Measurements from ENCODE around the gene FUT9.

The FUT9 gene

GRCh38 chr6:96162711-96163120, 146.9 kb downstream of the FUT9 start:
- no peak overlapping the region for H3K4me3 ChIP-seq
- no peak overlapping the region for H3K27ac ChIP-seq

- Histone ChIP-seq H3K4me3 (no peak overlapping the region), H3K27ac (no peak overlapping the region)
Observed at GRCh38 chr6:96164802-96165201, 149.0 kb downstream of the FUT9 start.

GRCh38 chr6:96171112-96171511, 155.3 kb downstream of the FUT9 start:
- Histone ChIP-seq H3K27ac (no peak overlapping the region), H3K4me3 (no peak overlapping the region)

- no peak overlapping the region for H3K27ac ChIP-seq
- no peak overlapping the region for H3K4me3 ChIP-seq
Observed at GRCh38 chr6:96184798-96185197, 169.0 kb downstream of the FUT9 start.

GRCh38 chr6:96186094-96186493, 170.3 kb downstream of the FUT9 start:
- Histone ChIP-seq H3K27ac (no peak overlapping the region), H3K4me3 (no peak overlapping the region)

- Histone ChIP-seq H3K4me3 (no peak overlapping the region), H3K27ac (no peak overlapping the region)
Observed at GRCh38 chr6:96186516-96187195, 170.9 kb downstream of the FUT9 start.

GRCh38 chr6:96194675-96195074, 178.9 kb downstream of the FUT9 start:
- H3K4me3 ChIP-seq, result no peak overlapping the region
- no peak overlapping the region for H3K27ac ChIP-seq

- Histone ChIP-seq H3K27ac (no peak overlapping the region), H3K4me3 (no peak overlapping the region)
Observed at GRCh38 chr6:96195272-96195671, 179.5 kb downstream of the FUT9 start.

- Histone ChIP-seq H3K4me3 (no peak overlapping the region), H3K27ac (no peak overlapping the region)
Observed at GRCh38 chr6:96196633-96197032, 180.9 kb downstream of the FUT9 start.

- Histone ChIP-seq H3K4me3 (no peak overlapping the region), H3K27ac (no peak overlapping the region)
Observed at GRCh38 chr6:96197241-96197640, 181.5 kb downstream of the FUT9 start.

GRCh38 chr6:96202571-96202970, 186.8 kb downstream of the FUT9 start:
- H3K27ac ChIP-seq, result no peak overlapping the region
- no peak overlapping the region for H3K4me3 ChIP-seq

- Histone ChIP-seq H3K27ac (no peak overlapping the region), H3K4me3 (no peak overlapping the region)
Observed at GRCh38 chr6:96211341-96211740, 195.6 kb downstream of the FUT9 start.

- Histone ChIP-seq H3K27ac (no peak overlapping the region), H3K4me3 (no peak overlapping the region)
Observed at GRCh38 chr6:96212066-96212465, 196.3 kb downstream of the FUT9 start.

GRCh38 chr6:96213784-96214183, 198.0 kb downstream of the FUT9 start:
- H3K27ac ChIP-seq, result no peak overlapping the region
- no peak overlapping the region for H3K4me3 ChIP-seq

GRCh38 chr6:96223695-96224094, 207.9 kb downstream of the FUT9 start:
- Histone ChIP-seq H3K27ac (no peak overlapping the region), H3K4me3 (no peak overlapping the region)

GRCh38 chr6:96227135-96227534, 211.4 kb downstream of the FUT9 start:
- Histone ChIP-seq H3K4me3 (no peak overlapping the region), H3K27ac (no peak overlapping the region)

- H3K27ac ChIP-seq, result no peak overlapping the region
Observed at GRCh38 chr6:96234444-96234843, 218.7 kb downstream of the FUT9 start.

GRCh38 chr6:96235927-96236326, 220.2 kb downstream of the FUT9 start:
- H3K4me3 ChIP-seq, result no peak overlapping the region
- H3K27ac ChIP-seq, result no peak overlapping the region

More at GRCh38 chr6:96234444-96234843, 218.7 kb downstream of the FUT9 start:
- H3K4me3 ChIP-seq, result no peak overlapping the region

GRCh38 chr6:96236471-96236870, 220.7 kb downstream of the FUT9 start:
- Histone ChIP-seq H3K4me3 (no peak overlapping the region), H3K27ac (no peak overlapping the region)

- Histone ChIP-seq H3K27ac (no peak overlapping the region), H3K4me3 (no peak overlapping the region)
Observed at GRCh38 chr6:96237638-96238347, 222.0 kb downstream of the FUT9 start.

- Histone ChIP-seq H3K27ac (no peak overlapping the region), H3K4me3 (no peak overlapping the region)
Observed at GRCh38 chr6:96246563-96246962, 230.8 kb downstream of the FUT9 start.

- Histone ChIP-seq H3K4me3 (no peak overlapping the region), H3K27ac (no peak overlapping the region)
Observed at GRCh38 chr6:96249755-96250154, 234.0 kb downstream of the FUT9 start.

Data from skin epidermis (tissue), 12 donors.